Stomach (tissue), 4 donors: ENCODE data around the gene ABRACL.

Experiments used
- CTCF ChIP-seq, 7 experiments: fragments of 450-650 bp in 4 of 7; fragments of 200-600 bp in 3 of 7; sonication (generic) in 3 of 7; IDR thresholded peaks; one replicate each; pipeline ENCODE4 v1.5.1; 2016 to 2019; ENCODE audit warnings: antibody characterized with exemption in 7 of 7, control low read depth in 2 of 7, mild to moderate bottlenecking in 1 of 7
- POLR2A ChIP-seq, 4 donors: fragments of 450-650 bp; IDR thresholded peaks; one replicate each; pipeline ENCODE4 v1.6.1; 2016; ENCODE audit warnings: antibody characterized with exemption in 4 of 4, control low read depth in 2 of 4, mild to moderate bottlenecking in 1 of 4, moderate library complexity in 1 of 4

GRCh38 chr6:139027620-139028182 lies 844 bp upstream of the ABRACL start:
- TF ChIP-seq POLR2A (IDR thresholded peaks at IDR 0.05): no peak
- no peak for TF ChIP-seq CTCF (IDR thresholded peaks at IDR 0.05)
